Heart left ventricle (tissue), 16 donors: ENCODE results near the gene NFE2L2. TPM values are rescaled to one million over a fixed set of nuclear protein-coding genes. Genes with fewer than 3 reads are reported as not detected.
A peak's percentile ranks its signal among the peaks of the same experiment; 100 is the strongest.
"Not testable (repeated sequence)": the region's sequence is repeated elsewhere in the genome, so short reads cannot be mapped to it uniquely, and the experiment has no call there.

Experiments
- ATAC-seq, 4 donors: fragments of 200-7000 bp; cut with Tn5 transposase; one replicate each; pipeline ENCODE4 v1.9.1; 2020 to 2022; ENCODE audit warnings: moderate library complexity in 4 of 4, mild to moderate bottlenecking in 3 of 4, moderate number of reproducible peaks in 1 of 4
- DNase-seq, 5 donors: peaks; one replicate each; pipeline ENCODE4 v3.0.0-alpha.2; 2020
- H3K27ac ChIP-seq, 12 donors: fragments of 200-600 bp; sonication (generic) in 4 of 12; one replicate each; pipeline versions ENCODE4 v1.5.0 to v1.8.0; 2016 to 2022; ENCODE audit warnings: mild to moderate bottlenecking in 2 of 12
- H3K27me3 ChIP-seq, 9 donors: fragments of 200-600 bp; sonication (generic) in 2 of 9; one replicate each; pipeline versions ENCODE4 v1.5.1 to v1.8.0; 2016 to 2022; ENCODE audit warnings: mild to moderate bottlenecking in 3 of 9
- H3K36me3 ChIP-seq, 9 donors: fragments of 200-600 bp; sonication (generic) in 2 of 9; one replicate each; pipeline versions ENCODE4 v1.5.0 to v1.8.0; 2018 to 2022; ENCODE audit warnings: mild to moderate bottlenecking in 2 of 9
- H3K4me1 ChIP-seq, 12 donors: fragments of 200-600 bp; sonication (generic) in 4 of 12; one replicate each; pipeline versions ENCODE4 v1.5.0 to v1.8.0; 2016 to 2022; ENCODE audit warnings: mild to moderate bottlenecking in 3 of 12
- H3K4me3 ChIP-seq, 12 donors: fragments of 200-600 bp; sonication (generic) in 4 of 12; one replicate each; pipeline versions ENCODE4 v1.5.0 to v1.8.0; 2017 to 2022; ENCODE audit warnings: mild to moderate bottlenecking in 9 of 12, moderate library complexity in 4 of 12
- H3K9me3 ChIP-seq, 12 donors: fragments of 200-600 bp; sonication (generic) in 4 of 12; one replicate each; pipeline versions ENCODE4 v1.5.0 to v1.8.0; 2016 to 2022; ENCODE audit warnings: mild to moderate bottlenecking in 1 of 12
- CTCF ChIP-seq, 12 donors: fragments of 200-600 bp; sonication (generic) in 4 of 12; IDR thresholded peaks; one replicate each; pipeline versions ENCODE4 v1.5.0 to v1.8.0; 2018 to 2022; ENCODE audit warnings: antibody characterized with exemption in 12 of 12, mild to moderate bottlenecking in 5 of 12
- POLR2A ChIP-seq, 2 donors: fragments of 450-650 bp; IDR thresholded peaks; one replicate each; pipeline ENCODE4 v1.6.1; 2017; ENCODE audit warnings: antibody characterized with exemption in 2 of 2, mild to moderate bottlenecking in 2 of 2, moderate library complexity in 2 of 2
- WGBS, 4 donors: extraction: QIAGEN DNeasy Blood & Tissue Kit in 2 of 4; methylation state at CpG; one replicate each; pipeline versions ENCODE4 v1.1.5 to v1.1.7; 2013 to 2018; 5-methylcytosine and 5-hydroxymethylcytosine counted together
- intact Hi-C, 10 donors: fragments of 100-400 bp; cut with DNase I; formaldehyde crosslinking; loops; one replicate each; pipeline versions ENCODE4 v1.11.1 to v1.14.2; 2022
- polyA plus RNA-seq, 2 donors: library from polyadenylated mRNA; stranded (reverse); fragments of 200-250 nt; gene quantifications; one replicate each; pipeline ENCODE4 v1.2.3, GENCODE V29; 2013
- total RNA-seq, 9 donors: library from RNA; depleted of rRNA in 2 of 9; stranded (reverse); fragments of >200 nt in 2 of 9; fragmentation: NEBNext Ultra II Directional in 3 of 9; extraction: Animal tissue kit (Norgen Biotek cat#: 25700) in 3 of 9; gene quantifications; one replicate each; pipeline versions ENCODE4 v1.1.0 to v1.2.4, GENCODE V29; 2016 to 2023
- donor health status: ischemic (EF 13 %, LVEDD 7.1; RV severe dilation, severe dysfunction).
- donor health status: healthy with polysubstance abuse.
- donor health status: DM: no; HTN: yes; CAD: no.
- donor health status: DM: no; HTN: no; CAD: no.
- donor health status: ischemic (EF 25% LVEDD 6.9; RV normal size, moderate dysfunction).
- donor health status: ischemic (EF 25% LVEDD 5.7; RV mildly dilated, moderate dysfunction).
- donor health status: healthy.
- donor health status: DM: yes; HTN: yes; CAD: no.
- donor health status: ischemic (EF 35%, LVEDD 5.7; RV mildly dilated, moderate dysfunction).
- donor health status: nonischemic (EF 11% LVEDD 7.7; RV severe dilation, severe dysfunction).
- donor health status: DM: yes; HTN: yes; CAD: no.
- donor health status: PGD.
- donor health status: ischemic (EF 29% LVEDD 5.4; RV normal size, mild dysfunction).
- donor health status: nonischemic (EF 23%, LVEDD 6.1; RV moderate dilation, normal function).

The NFE2L2 gene
- total and polyA plus RNA-seq, 11 donors, result 17.0 to 82.5 (median 54.8) TPM

DNA sequence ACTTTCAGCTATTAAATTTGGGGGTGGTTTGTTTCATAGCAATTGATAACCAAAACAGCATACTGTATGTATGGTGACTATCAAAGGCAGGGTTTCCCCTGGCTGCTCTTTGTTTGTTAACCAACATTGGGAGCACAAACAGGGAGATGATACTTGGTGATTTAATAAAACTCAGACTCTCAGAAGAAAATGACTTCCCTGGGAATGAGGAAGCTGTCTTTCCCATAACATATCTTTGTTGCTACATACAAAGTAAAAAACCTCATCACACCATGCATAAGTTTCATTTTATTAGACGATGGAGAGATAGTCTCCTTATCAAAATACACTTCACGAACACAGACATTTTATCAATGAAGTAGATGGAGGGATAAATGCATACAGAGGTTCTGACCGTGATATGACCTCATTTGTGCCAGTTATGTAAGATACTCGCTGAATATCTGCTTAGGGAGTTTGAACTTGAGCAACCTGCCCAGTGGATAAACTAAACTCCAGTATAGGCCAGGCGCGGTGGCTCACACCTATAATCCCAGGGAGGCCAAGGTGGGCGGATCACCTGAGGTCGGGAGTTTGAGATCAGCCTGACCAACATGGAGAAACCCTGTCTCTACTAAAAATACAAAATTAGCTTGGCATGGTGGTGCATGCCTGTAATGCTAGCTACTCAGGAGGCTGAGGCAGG lies 3.8 kb upstream of the NFE2L2 start:
- intact Hi-C loops, result loop anchor here in 5 of 10 donors (5.0 to 10.0 kb wide), 5 partner anchors 64 to 486 kb away; partner anchors contain the start of gene AGPS (in 1 of the 5)
- H3K36me3 ChIP-seq, result no peaks in the 10 kb centered on the region
- DNase-seq (no peak), ATAC-seq (no peak)
- H3K9me3 ChIP-seq, result no peaks in the 10 kb centered on the region
- no peak overlapping the region for H3K27ac ChIP-seq
- no peaks in the 10 kb centered on the region for H3K27me3 ChIP-seq
- H3K4me3 ChIP-seq, result no peak overlapping the region
- no peak for TF ChIP-seq CTCF (IDR thresholded peaks at IDR 0.05)
- no peak for TF ChIP-seq POLR2A (IDR thresholded peaks at IDR 0.05)
- H3K4me1 ChIP-seq, result peaks cover 0 to 19% (median 13%) of the 10 kb centered on the region in 12 donors
- WGBS, 4 donors, result 89 to 92% (median 91%) methylated on average over 8 of the region's 8 CpGs

GRCh38 chr2:177266955-177267354 lies 2.4 kb upstream of the NFE2L2 start:
- DNase-seq, ATAC-seq, H3K27me3 ChIP-seq, H3K9me3 ChIP-seq, H3K4me3 ChIP-seq, H3K36me3 ChIP-seq: not testable (repeated sequence)
- intact Hi-C loops, result loop anchor here in 5 of 10 donors (5.0 to 10.0 kb wide), 5 partner anchors 65 to 488 kb away; partner anchors contain the start of gene AGPS (in 1 of the 5)
- Histone ChIP-seq H3K4me1 (peaks cover 0 to 24% (median 13%) of the 10 kb centered on the region in 12 donors), H3K27ac (peak overlapping the region in 3 of 12 donors; percentile 99 to 100 (median 100))
- WGBS, 4 donors, result 94 to 97% (median 97%) methylated on average over 8 of the region's 8 CpGs

DNA sequence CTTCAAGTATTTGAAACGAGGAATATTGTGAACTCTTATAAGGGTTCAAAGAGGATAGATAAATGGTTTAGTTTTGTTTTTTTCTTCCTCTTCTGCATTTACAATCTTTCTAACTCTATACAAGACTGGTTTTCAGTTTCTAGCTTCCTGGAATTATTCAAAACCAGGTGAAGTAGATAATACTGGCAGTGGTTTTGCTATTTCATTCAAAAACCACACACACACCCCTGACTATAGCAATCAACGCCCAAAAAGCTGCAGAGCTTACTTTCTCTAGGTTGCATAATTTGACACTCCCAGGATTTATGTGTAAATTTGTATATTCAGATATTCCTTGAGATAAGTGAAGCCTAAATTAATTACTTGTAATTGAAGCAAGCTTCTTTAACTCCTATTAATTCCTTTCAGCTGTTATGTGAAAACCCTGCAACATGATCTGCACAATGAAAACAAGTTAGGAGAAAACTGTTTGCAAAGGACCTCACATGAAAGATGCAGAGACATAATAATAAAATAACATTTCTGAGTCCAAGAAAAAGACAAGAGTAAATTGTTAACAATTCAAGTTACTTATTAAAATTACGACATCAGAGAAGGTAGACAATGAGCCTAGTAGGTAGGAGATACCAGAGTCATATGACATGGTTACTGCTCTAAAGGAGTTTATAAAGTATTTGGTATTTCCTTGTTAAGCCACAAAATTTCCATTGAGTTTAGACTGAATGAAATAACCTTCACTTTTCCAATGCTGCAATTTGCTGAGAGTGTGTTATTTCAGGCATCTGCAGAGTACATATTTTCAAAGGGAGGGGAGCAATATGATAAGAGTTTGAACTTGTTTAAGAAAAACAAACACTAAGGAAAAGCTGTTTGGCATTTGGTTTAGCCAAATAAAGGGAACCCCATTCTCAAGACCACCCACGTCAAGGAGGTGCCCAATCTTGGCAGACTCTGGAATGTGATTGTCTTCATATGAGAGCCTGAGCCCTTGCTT lies 1.6 kb upstream of the NFE2L2 start:
- H3K4me1 ChIP-seq, result peaks cover 0 to 32% (median 20%) of the 10 kb centered on the region in 12 donors
- DNase-seq (no peak), ATAC-seq (no peak)
- peak overlapping the region in 9 of 12 donors; percentile 72 to 97 (median 92) for H3K4me3 ChIP-seq
- H3K27me3 ChIP-seq, result no peaks in the 10 kb centered on the region
- no peak for TF ChIP-seq CTCF (IDR thresholded peaks at IDR 0.05)
- TF ChIP-seq POLR2A (IDR thresholded peaks at IDR 0.05), result no peak
- no peaks in the 10 kb centered on the region for H3K9me3 ChIP-seq
- WGBS, 4 donors, result 19 to 41% (median 34%) methylated on average over 4 of the region's 4 CpGs
- H3K36me3 ChIP-seq, result no peaks in the 10 kb centered on the region
- peak overlapping the region; percentile 97 to 100 (median 99) for H3K27ac ChIP-seq
- intact Hi-C loops, result loop anchor here (2.0 to 10.0 kb wide), 8 partner anchors 53 to 489 kb away; partner anchors contain the start of genes HNRNPA3 (in 2 of the 10) and AGPS (in 1 of the 10)

- DNase-seq (peak in 1 of 5 donors; percentile 62), ATAC-seq (peak in 2 of 4 donors; percentile 35 to 50)
- H3K4me3 ChIP-seq, result peak overlapping the region; percentile 72 to 97 (median 90)
- 0 to 1% (median 0%) methylated on average over 1 to 61 of the region's 61 CpGs for WGBS, 4 donors
- TF ChIP-seq CTCF (IDR thresholded peaks at IDR 0.05) (peak in 1 of 12 donors; percentile 2), POLR2A (IDR thresholded peaks at IDR 0.05) (peak in 1 of 2 donors; percentile 14)
- H3K27me3 ChIP-seq, result no peaks in the 10 kb centered on the region
- H3K4me1 ChIP-seq, result peaks cover 0 to 51% (median 37%) of the 10 kb centered on the region in 12 donors
- peaks cover 0 to 2% (median 0%) of the 10 kb centered on the region in 9 donors for H3K36me3 ChIP-seq
- no peaks in the 10 kb centered on the region for H3K9me3 ChIP-seq
- intact Hi-C loops, result loop anchor here (1.0 to 10.0 kb wide), 16 partner anchors 31 to 491 kb away; partner anchors contain the start of genes HNRNPA3 (in 5 of the 10) and AGPS (in 1 of the 10)
- H3K27ac ChIP-seq, result peak overlapping the region; percentile 97 to 100 (median 99)
Observed at GRCh38 chr2:177264209-177264692, 276 bp downstream of the NFE2L2 start.
